PC-3 (cell line): ENCODE results near the gene XAF1. TPM values are rescaled to one million over a fixed set of nuclear protein-coding genes. Genes with fewer than 3 reads are reported as not detected.

Experiments used
- ATAC-seq: fragments of 200-7000 bp; cut with Tn5 transposase; 2 replicates; pipeline ENCODE4 v1.9.1; 2020; ENCODE audit warnings: mild to moderate bottlenecking, moderate library complexity
- BruUV-seq: library from RNA; stranded (reverse); fragments of 400-500 nt; replicated peaks from 2 replicates; lab custom pipeline; 2021; lab: Mats Ljungman, UMichigan
- CTCF ChIA-PET: fragments of 300-600 bp; sonication (Branson Sonifier 250); formaldehyde crosslinking; loops from one replicate; lab custom pipeline; 2022; ENCODE audit warnings: antibody characterized with exemption; lab: Charles Lee
- POLR2A ChIA-PET: fragments of 300-600 bp; sonication (Branson Sonifier 250); formaldehyde crosslinking; loops from one replicate; lab custom pipeline; 2022; ENCODE audit warnings: antibody characterized with exemption; ENCODE audit not compliant: unreplicated experiment; lab: Charles Lee
- DNase-seq: peaks from one replicate; pipeline ENCODE4 v3.0.0-alpha.2; 2015
- H2AFZ ChIP-seq: fragments of 300-600 bp; sonication (generic); 2 replicates; pipeline ENCODE4 v1.6.0; 2016; ENCODE audit warnings: antibody characterized with exemption, low read length
- H3F3A ChIP-seq: fragments of 300-600 bp; sonication (generic); one replicate; pipeline ENCODE4 v1.6.0; 2017; ENCODE audit warnings: antibody characterized with exemption, low read length, control low read depth, mild to moderate bottlenecking; ENCODE audit not compliant: unreplicated experiment
- H3K27ac ChIP-seq: fragments of 300-600 bp; sonication (generic); 2 replicates; pipeline ENCODE4 v1.5.1; 2016; ENCODE audit warnings: mild to moderate bottlenecking, low read length
- H3K27me3 ChIP-seq: fragments of 300-600 bp; sonication (generic); 2 replicates; pipeline ENCODE4 v1.6.1; 2016; ENCODE audit warnings: low read length, mixed read lengths
- H3K36me3 ChIP-seq: fragments of 300-600 bp; sonication (generic); 2 replicates; pipeline ENCODE4 v1.6.1; 2016; ENCODE audit warnings: low read depth, mixed run types, low read length, mixed read lengths
- H3K4me1 ChIP-seq: fragments of 300-600 bp; sonication (generic); 2 replicates; pipeline ENCODE4 v1.5.1; 2016; ENCODE audit warnings: low read length; ENCODE audit not compliant: insufficient read depth
- H3K4me2 ChIP-seq: fragments of 300-600 bp; sonication (generic); 2 replicates; pipeline ENCODE4 v1.6.0; 2016; ENCODE audit warnings: low read length
- H3K4me3 ChIP-seq: fragments of 300-600 bp; sonication (generic); 2 replicates; pipeline ENCODE4 v1.5.1; 2016; ENCODE audit warnings: mild to moderate bottlenecking, low read length, mixed read lengths
- H3K79me2 ChIP-seq: fragments of 300-600 bp; sonication (generic); 2 replicates; pipeline ENCODE4 v1.6.1; 2017; ENCODE audit warnings: low read length, mixed read lengths
- H3K9ac ChIP-seq: fragments of 300-600 bp; sonication (generic); 2 replicates; pipeline ENCODE4 v1.6.0; 2016; ENCODE audit warnings: mild to moderate bottlenecking, low read length
- H3K9me2 ChIP-seq: fragments of 300-600 bp; sonication (generic); replicated peaks from 2 replicates; pipeline ENCODE4 v1.6.1; 2016; ENCODE audit warnings: mixed run types, low read length, mixed read lengths
- H3K9me3 ChIP-seq: fragments of 300-600 bp; sonication (generic); 2 replicates; pipeline ENCODE4 v1.6.1; 2016; ENCODE audit warnings: low read length, mixed read lengths
- H4K20me1 ChIP-seq: fragments of 300-600 bp; sonication (generic); 2 replicates; pipeline ENCODE4 v1.6.1; 2016; ENCODE audit warnings: low read length, mixed read lengths
- EZH2 ChIP-seq: fragments of 300-600 bp; sonication (generic); IDR thresholded peaks from one replicate; pipeline ENCODE4 v1.6.1; 2017; ENCODE audit warnings: antibody characterized with exemption, mild to moderate bottlenecking, low read length; ENCODE audit not compliant: unreplicated experiment
- EZH2phosphoT487 ChIP-seq: fragments of 300-600 bp; sonication (generic); IDR thresholded peaks from 2 replicates; pipeline ENCODE4 v1.6.1; 2018; ENCODE audit warnings: mild to moderate bottlenecking, antibody characterized with exemption, low read length, borderline replicate concordance
- intact Hi-C: fragments of 100-400 bp; cut with micrococcal nuclease; formaldehyde crosslinking; loops from 2 replicates; pipeline ENCODE4 v1.9.0; 2023
- total RNA-seq: library from RNA; depleted of rRNA; stranded (reverse); fragments of >200 nt; gene quantifications from 2 replicates; pipeline ENCODE4 v1.2.3, GENCODE V29; 2014
- TF ChIP-seq, protein P1 (sequence below): fragments of 300-600 bp; sonication (generic); conservative IDR thresholded peaks from 2 replicates; pipeline ENCODE4 v1.5.1; 2017; ENCODE audit warnings: antibody characterized with exemption, low read depth, mild to moderate bottlenecking, low read length

XAF1 gene
- total RNA-seq, 1 experiment from 2014 or later: not detected

DNA sequence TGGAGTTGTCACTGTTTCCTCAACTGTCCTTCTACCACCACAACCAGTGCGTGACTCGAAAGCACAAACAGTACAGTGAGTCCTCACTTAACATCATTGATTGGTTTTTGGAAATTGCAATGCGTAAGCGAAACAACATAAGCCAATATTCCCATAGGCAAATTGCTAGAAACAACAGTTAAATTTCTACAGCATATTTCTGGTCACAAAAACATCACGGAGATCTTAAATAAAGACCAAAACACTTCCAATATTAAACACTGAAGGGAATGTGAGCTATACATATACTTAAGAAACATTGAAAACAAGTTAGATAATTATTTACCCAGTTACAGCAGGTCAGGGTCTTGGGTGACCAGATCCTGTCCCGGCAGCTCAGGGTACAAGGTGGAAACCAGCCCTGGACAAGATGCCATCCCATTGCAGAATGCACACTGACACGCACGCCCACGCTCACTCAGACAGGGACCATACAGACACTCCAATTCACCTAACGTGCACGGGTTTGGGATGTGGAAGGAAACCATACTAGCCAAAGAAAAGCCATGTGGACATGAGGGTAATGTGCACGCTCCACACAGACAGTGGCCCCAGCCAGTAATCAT lies 47.4 kb upstream of the XAF1 start:
- TF ChIP-seq EZH2phosphoT487 (no peak), EZH2 (no peak)
- TF ChIP-seq, protein P1, sequence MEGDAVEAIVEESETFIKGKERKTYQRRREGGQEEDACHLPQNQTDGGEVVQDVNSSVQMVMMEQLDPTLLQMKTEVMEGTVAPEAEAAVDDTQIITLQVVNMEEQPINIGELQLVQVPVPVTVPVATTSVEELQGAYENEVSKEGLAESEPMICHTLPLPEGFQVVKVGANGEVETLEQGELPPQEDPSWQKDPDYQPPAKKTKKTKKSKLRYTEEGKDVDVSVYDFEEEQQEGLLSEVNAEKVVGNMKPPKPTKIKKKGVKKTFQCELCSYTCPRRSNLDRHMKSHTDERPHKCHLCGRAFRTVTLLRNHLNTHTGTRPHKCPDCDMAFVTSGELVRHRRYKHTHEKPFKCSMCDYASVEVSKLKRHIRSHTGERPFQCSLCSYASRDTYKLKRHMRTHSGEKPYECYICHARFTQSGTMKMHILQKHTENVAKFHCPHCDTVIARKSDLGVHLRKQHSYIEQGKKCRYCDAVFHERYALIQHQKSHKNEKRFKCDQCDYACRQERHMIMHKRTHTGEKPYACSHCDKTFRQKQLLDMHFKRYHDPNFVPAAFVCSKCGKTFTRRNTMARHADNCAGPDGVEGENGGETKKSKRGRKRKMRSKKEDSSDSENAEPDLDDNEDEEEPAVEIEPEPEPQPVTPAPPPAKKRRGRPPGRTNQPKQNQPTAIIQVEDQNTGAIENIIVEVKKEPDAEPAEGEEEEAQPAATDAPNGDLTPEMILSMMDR: no peak
- Histone ChIP-seq H2AFZ (no peak overlapping the region), H3K36me3 (no peaks in the 10 kb centered on the region), H3K27me3 (no peaks in the 10 kb centered on the region), H3K9me2 (no peaks in the 10 kb centered on the region), H3K4me1 (no peaks in the 10 kb centered on the region), H3F3A (no peaks in the 10 kb centered on the region), H3K9me3 (no peaks in the 10 kb centered on the region), H4K20me1 (no peaks in the 10 kb centered on the region), H3K4me2 (no peak overlapping the region), H3K79me2 (no peaks in the 10 kb centered on the region), H3K27ac (no peak overlapping the region), H3K9ac (no peak overlapping the region), H3K4me3 (no peak overlapping the region)
- intact Hi-C loops: no loop called here
- DNase-seq (no peak), ATAC-seq (no peak)
- CTCF ChIA-PET: no interaction called here
- POLR2A ChIA-PET: no interaction called here
- no TSS peak for BruUV-seq

DNA sequence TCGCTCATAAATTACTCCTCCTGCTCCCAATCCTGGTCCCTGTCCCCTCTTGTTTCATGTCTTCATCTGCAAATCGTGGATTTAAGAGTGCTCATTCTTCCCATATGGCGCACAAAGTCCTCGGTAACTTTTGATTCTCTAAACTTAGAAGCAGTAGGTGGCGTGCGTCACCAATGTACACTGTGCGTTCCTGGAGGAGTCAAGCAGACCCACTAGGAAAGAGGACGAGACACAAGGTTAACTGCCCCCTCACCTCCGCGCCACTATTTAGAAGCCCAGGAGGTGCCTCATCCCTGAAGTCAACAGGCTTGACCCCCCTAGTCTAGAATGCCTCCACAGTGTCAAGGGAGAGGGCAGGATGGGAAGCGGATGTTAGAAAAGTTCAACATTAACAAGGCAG lies 45.5 kb upstream of the XAF1 start:
- H3K4me3 ChIP-seq: no peak overlapping the region
- no peaks in the 10 kb centered on the region for H3K9me3 ChIP-seq
- DNase-seq (no peak), ATAC-seq (no peak)
- no peaks in the 10 kb centered on the region for H3K27me3 ChIP-seq
- ChIA-PET CTCF (no interaction called here), POLR2A (no interaction called here)
- no peaks in the 10 kb centered on the region for H4K20me1 ChIP-seq
- TF ChIP-seq EZH2 (no peak), EZH2phosphoT487 (no peak)
- TF ChIP-seq, protein P1: no peak
- BruUV-seq: no TSS peak
- intact Hi-C loops: no loop called here
- no peak overlapping the region for H3K9ac ChIP-seq
- H3K4me1 ChIP-seq: no peaks in the 10 kb centered on the region
- no peak overlapping the region for H3K27ac ChIP-seq
- no peak overlapping the region for H2AFZ ChIP-seq
- H3K4me2 ChIP-seq: no peak overlapping the region
- no peaks in the 10 kb centered on the region for H3K9me2 ChIP-seq
- no peaks in the 10 kb centered on the region for H3K79me2 ChIP-seq
- no peaks in the 10 kb centered on the region for H3F3A ChIP-seq
- no peaks in the 10 kb centered on the region for H3K36me3 ChIP-seq

DNA sequence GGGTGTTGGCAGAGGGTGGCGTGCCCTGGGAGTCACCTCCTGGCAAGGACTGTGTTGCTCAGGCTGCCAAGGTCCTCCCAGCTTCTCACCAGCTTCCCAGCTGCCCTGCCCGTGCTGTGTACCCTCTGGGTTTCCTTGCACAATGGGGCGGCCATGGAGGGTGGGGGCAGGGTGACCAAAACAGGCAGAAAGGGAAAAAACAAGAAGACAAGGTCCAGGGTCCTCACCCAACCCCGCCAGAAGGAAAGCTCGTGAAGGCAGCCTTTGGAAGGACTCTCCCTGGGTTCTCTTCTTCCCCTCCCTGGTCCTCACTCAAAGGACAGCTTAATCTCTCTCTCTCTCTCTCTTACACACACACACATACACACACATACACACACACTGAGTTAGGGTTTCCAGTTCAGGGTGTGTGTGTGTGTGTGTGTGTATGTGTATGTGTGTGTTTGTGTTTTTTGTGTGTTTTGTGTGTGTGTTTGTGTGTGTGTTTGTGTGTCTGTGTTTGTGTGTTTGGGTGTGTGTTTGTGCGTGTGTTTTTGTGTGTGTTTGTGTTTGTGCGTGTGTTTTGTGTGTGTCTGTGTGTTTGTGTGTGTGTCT lies 44.7 kb upstream of the XAF1 start:
- Histone ChIP-seq H2AFZ (no peak overlapping the region), H3K27me3 (no peaks in the 10 kb centered on the region), H3K27ac (no peak overlapping the region), H3K4me1 (no peaks in the 10 kb centered on the region), H3K9me3 (no peaks in the 10 kb centered on the region), H3K4me2 (no peak overlapping the region), H3K4me3 (no peak overlapping the region), H4K20me1 (no peaks in the 10 kb centered on the region), H3K79me2 (no peaks in the 10 kb centered on the region), H3K36me3 (no peaks in the 10 kb centered on the region), H3F3A (no peaks in the 10 kb centered on the region), H3K9me2 (no peaks in the 10 kb centered on the region), H3K9ac (no peak overlapping the region)
- ChIA-PET CTCF (no interaction called here), POLR2A (no interaction called here)
- DNase-seq (no peak), ATAC-seq (no peak)
- TF ChIP-seq, protein P1: no peak
- TF ChIP-seq EZH2phosphoT487 (no peak), EZH2 (no peak)
- BruUV-seq: no TSS peak
- intact Hi-C loops: no loop called here
